Vagina (tissue), 2 donors: ENCODE measurements around the gene SYCP3. TPM values are rescaled to one million over a fixed set of nuclear protein-coding genes. Genes with fewer than 3 reads are reported as not detected.
"Not testable (repeated sequence)": the region's sequence is repeated elsewhere in the genome, so short reads cannot be mapped to it uniquely, and the experiment has no call there.

Experiments used
- DNase-seq, 2 donors: peaks; one replicate each; pipeline ENCODE4 v3.0.0-alpha.2; 2017; ENCODE audit errors: extremely low spot score in 2 of 2
- H3K27ac ChIP-seq: fragments of 200-600 bp; sonication (generic); one replicate; pipeline ENCODE4 v1.5.1; 2019
- H3K27me3 ChIP-seq: fragments of 200-600 bp; sonication (generic); one replicate; pipeline ENCODE4 v1.5.1; 2019
- H3K36me3 ChIP-seq, 2 donors: fragments of 200-600 bp; sonication (generic); one replicate each; pipeline ENCODE4 v1.5.1; 2017 to 2019
- H3K4me1 ChIP-seq: fragments of 200-600 bp; sonication (generic); one replicate; pipeline ENCODE4 v1.5.1; 2019
- H3K4me3 ChIP-seq, 2 donors: fragments of 200-600 bp; sonication (generic); 1 replicate in 1 of 2; 2 replicates in 1 of 2; pipeline ENCODE4 v1.5.1; 2016 to 2019
- H3K9me3 ChIP-seq: fragments of 200-600 bp; sonication (generic); one replicate; pipeline ENCODE4 v1.5.1; 2019
- POLR2A ChIP-seq, 2 donors: fragments of 450-650 bp; IDR thresholded peaks; one replicate each; pipeline ENCODE4 v1.6.1; 2017; ENCODE audit warnings: antibody characterized with exemption in 2 of 2, mild to moderate bottlenecking in 2 of 2, moderate library complexity in 2 of 2
- POLR2AphosphoS5 ChIP-seq, 2 donors: sonication (generic); formaldehyde crosslinking; IDR thresholded peaks; one replicate each; pipeline ENCODE4 v1.9.0; 2017; ENCODE audit warnings: antibody characterized with exemption in 2 of 2, mild to moderate bottlenecking in 2 of 2, low read depth in 1 of 2; ENCODE audit not compliant: insufficient read depth in 1 of 2
- intact Hi-C: fragments of 100-400 bp; cut with DNase I; formaldehyde crosslinking; loops from one replicate; pipeline ENCODE4 v1.15.1; 2023
- total RNA-seq: library from RNA; depleted of rRNA; stranded (reverse); fragments of >200 nt; gene quantifications from one replicate; pipeline ENCODE4 v1.2.3, GENCODE V29; 2016
- TF ChIP-seq, protein P1 (sequence below), 3 experiments: fragments of 450-650 bp in 2 of 3; fragments of 200-600 bp in 1 of 3; sonication (generic) in 1 of 3; IDR thresholded peaks; one replicate each; pipeline ENCODE4 v1.5.1; 2017 to 2019; ENCODE audit warnings: antibody characterized with exemption in 3 of 3, mild to moderate bottlenecking in 2 of 3, moderate library complexity in 2 of 3

Gene SYCP3
- total RNA-seq, 1 donor from 2014 or later = not detected

DNA sequence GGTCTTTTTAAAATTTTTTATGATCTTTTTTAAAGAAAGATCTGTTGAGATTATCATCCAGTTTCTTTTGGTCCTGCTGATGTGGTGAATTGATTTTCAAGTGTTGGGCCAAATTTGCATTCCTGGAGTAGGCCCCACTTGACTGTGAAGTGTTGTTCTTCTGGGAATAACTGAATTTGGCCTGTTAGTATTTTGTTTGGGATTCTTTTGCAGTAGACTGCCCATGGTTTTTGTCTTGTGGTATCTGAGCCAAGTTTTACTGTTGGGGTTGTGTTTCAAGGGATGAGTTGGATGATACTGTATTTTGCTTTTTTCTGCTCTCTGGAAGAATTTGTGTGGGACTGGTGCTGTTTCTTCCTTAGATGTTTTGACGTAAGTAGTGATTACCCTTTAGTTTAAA is 4.0 kb upstream of the SYCP3 start:
- TF ChIP-seq POLR2A (IDR thresholded peaks at IDR 0.05) (no peak), POLR2AphosphoS5 (IDR thresholded peaks at IDR 0.05; ENCODE audit: insufficient read depth in 1 of 2, low read depth in 1 of 2) (no peak)
- TF ChIP-seq, protein P1, sequence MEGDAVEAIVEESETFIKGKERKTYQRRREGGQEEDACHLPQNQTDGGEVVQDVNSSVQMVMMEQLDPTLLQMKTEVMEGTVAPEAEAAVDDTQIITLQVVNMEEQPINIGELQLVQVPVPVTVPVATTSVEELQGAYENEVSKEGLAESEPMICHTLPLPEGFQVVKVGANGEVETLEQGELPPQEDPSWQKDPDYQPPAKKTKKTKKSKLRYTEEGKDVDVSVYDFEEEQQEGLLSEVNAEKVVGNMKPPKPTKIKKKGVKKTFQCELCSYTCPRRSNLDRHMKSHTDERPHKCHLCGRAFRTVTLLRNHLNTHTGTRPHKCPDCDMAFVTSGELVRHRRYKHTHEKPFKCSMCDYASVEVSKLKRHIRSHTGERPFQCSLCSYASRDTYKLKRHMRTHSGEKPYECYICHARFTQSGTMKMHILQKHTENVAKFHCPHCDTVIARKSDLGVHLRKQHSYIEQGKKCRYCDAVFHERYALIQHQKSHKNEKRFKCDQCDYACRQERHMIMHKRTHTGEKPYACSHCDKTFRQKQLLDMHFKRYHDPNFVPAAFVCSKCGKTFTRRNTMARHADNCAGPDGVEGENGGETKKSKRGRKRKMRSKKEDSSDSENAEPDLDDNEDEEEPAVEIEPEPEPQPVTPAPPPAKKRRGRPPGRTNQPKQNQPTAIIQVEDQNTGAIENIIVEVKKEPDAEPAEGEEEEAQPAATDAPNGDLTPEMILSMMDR (IDR thresholded peaks at IDR 0.05) = no peak
- H3K9me3 ChIP-seq = no peaks in the 10 kb centered on the region
- peaks cover 0 to 41% of the 10 kb centered on the region in 2 donors for H3K36me3 ChIP-seq

DNA sequence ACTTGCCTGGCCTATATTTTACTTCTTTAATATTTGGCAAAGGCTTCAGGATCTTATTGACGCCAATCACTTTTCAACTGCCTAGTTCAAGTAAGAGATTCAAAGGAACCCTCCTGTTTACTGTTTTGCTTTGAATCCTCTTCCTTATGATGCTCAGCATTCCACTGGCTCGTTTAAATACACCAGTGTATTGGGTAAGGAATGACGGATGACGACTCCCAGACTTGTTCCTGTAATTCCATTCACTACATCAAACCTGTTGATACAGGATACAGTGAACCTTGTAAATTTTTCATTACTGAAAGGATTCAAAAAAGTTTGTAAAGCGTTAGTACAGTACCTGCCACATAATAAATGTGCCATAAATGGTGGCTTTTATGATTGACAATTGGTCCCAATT is 1.7 kb upstream of the SYCP3 start:
- H3K27me3 ChIP-seq = no peaks in the 10 kb centered on the region
- H3K4me1 ChIP-seq = no peaks in the 10 kb centered on the region
- TF ChIP-seq, protein P1 (IDR thresholded peaks at IDR 0.05) = no peak
- TF ChIP-seq POLR2AphosphoS5 (IDR thresholded peaks at IDR 0.05; ENCODE audit: insufficient read depth in 1 of 2, low read depth in 1 of 2) = no peak
- peaks cover 0 to 32% of the 10 kb centered on the region in 2 donors for H3K36me3 ChIP-seq
- no peak for DNase-seq
- H3K27ac ChIP-seq = no peak overlapping the region
- H3K4me3 ChIP-seq = no peak overlapping the region
- H3K9me3 ChIP-seq = no peaks in the 10 kb centered on the region
- intact Hi-C loops = no loop called here

More for the DNA sequence above, 4.0 kb upstream of the SYCP3 start:
- intact Hi-C loops = no loop called here
- Histone ChIP-seq H3K27ac (no peak overlapping the region), H3K4me3 (no peak overlapping the region), H3K27me3 (no peaks in the 10 kb centered on the region), H3K4me1 (no peaks in the 10 kb centered on the region)
- no peak for DNase-seq

DNA sequence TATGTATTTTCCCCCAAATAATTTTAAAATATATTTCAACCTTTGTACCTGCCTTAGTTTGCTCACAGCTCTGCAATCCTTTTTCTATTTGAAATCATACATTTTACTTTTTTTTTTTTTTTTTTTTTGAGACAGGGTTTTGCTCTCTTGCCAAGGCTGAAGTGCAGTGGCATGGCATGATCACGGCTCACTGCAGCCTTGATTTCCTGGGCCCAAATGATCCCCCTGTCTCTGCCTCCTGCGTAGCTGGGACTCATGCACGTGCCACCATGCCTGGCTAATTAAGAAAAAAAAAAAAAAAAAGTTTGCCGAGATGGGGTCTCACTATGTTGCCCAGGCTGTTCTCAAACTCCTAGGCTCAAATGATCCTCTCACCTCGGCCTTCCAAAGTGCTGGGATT is 1.3 kb upstream of the SYCP3 start:
- intact Hi-C loops = no loop called here
- H3K4me3 ChIP-seq = no peak overlapping the region
- H3K9me3 ChIP-seq = no peaks in the 10 kb centered on the region
- DNase-seq = no peak
- H3K4me1 ChIP-seq = no peaks in the 10 kb centered on the region
- TF ChIP-seq POLR2AphosphoS5 (IDR thresholded peaks at IDR 0.05; ENCODE audit: insufficient read depth in 1 of 2, low read depth in 1 of 2) (no peak), POLR2A (IDR thresholded peaks at IDR 0.05) (no peak)
- TF ChIP-seq, protein P1 (IDR thresholded peaks at IDR 0.05) = no peak
- no peak overlapping the region for H3K27ac ChIP-seq
- no peaks in the 10 kb centered on the region for H3K27me3 ChIP-seq
- peaks cover 0 to 28% of the 10 kb centered on the region in 2 donors for H3K36me3 ChIP-seq

DNA sequence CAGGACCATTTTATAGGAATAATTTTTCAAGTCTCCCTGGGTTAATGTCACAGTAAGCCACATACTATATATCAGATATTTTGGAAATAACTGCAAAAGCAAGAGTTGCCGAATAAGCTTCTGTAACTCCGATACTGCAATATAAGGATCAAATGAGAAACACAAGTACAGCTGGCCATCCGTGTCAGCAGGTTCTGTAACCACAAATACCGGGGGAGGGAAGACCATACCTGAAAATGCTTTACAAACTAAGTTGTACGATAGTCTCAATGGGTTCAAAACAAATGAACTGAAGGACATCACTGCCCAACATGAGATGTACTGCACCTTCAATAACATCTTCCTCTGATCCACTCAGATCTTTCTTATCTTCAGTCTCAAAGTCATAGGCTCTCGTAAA is 1.8 kb downstream of the SYCP3 start:
- Histone ChIP-seq H3K36me3 (peaks cover 0 to 18% of the 10 kb centered on the region in 2 donors), H3K9me3 (no peaks in the 10 kb centered on the region), H3K4me3 (no peak overlapping the region), H3K27me3 (no peaks in the 10 kb centered on the region), H3K27ac (no peak overlapping the region), H3K4me1 (no peaks in the 10 kb centered on the region)
- no peak for TF ChIP-seq POLR2A (IDR thresholded peaks at IDR 0.05)
- no peak for TF ChIP-seq POLR2AphosphoS5 (IDR thresholded peaks at IDR 0.05; ENCODE audit: insufficient read depth in 1 of 2, low read depth in 1 of 2)
- TF ChIP-seq, protein P1 (IDR thresholded peaks at IDR 0.05) = no peak
- no peak for DNase-seq
- intact Hi-C loops = no loop called here

DNA sequence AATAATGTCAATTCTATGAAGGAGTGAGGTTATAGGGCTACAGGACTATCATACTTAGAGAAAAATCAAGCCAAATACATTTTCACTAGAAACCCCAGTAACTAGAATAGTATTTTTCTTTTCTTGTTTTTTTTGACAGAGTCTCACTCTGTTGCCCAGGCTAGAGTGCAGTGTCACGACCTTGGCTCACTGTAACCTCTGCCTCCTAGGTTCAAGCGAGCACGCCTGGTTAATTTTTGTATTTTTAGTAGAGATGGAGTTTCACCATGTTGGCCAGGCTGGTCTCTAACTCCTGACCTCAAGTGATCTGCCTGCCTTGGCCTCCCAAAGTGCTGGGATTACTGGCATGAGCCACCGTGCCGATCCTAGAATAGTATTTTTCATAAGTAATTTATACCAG is 4.8 kb downstream of the SYCP3 start:
- H3K4me3 ChIP-seq, H3K27ac ChIP-seq, H3K27me3 ChIP-seq, H3K9me3 ChIP-seq, H3K4me1 ChIP-seq, DNase-seq, intact Hi-C loops: not testable (repeated sequence)
- peaks cover 0 to 20% of the 10 kb centered on the region in 2 donors for H3K36me3 ChIP-seq

DNA sequence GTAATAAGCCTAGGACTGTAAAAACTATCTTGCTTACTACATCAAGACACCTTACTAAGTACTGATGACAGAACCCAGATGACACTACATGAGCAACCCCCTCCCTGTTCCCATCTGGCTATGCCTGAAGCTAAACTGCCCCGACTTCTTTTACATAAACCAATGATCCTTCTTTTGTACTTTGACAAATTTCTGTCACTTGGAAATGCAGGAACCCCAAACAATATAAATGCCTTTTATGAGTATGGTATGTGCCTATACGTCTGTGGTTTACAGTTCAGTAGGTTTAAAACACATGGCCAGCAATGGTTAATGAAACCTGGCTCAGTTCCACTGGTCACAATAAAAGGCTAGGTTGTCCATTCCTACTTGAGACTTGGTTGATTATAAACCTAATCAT is 6.1 kb downstream of the SYCP3 start:
- Histone ChIP-seq H3K27me3 (no peaks in the 10 kb centered on the region), H3K4me3 (no peak overlapping the region), H3K36me3 (peaks cover 0 to 9% of the 10 kb centered on the region in 2 donors), H3K27ac (no peak overlapping the region), H3K4me1 (no peaks in the 10 kb centered on the region), H3K9me3 (no peaks in the 10 kb centered on the region)
- intact Hi-C loops = no loop called here
- no peak for DNase-seq
- TF ChIP-seq POLR2AphosphoS5 (IDR thresholded peaks at IDR 0.05; ENCODE audit: insufficient read depth in 1 of 2, low read depth in 1 of 2) (no peak), POLR2A (IDR thresholded peaks at IDR 0.05) (no peak)
- TF ChIP-seq, protein P1 (IDR thresholded peaks at IDR 0.05) = no peak
